ENCODE results near the gene MGP. TPM values are rescaled to one million over a fixed set of nuclear protein-coding genes. Genes with fewer than 3 reads are reported as not detected.

MGP gene
- polyA plus RNA-seq, 6 donors from 2014 or later, result 0.29 to 1.4 (median 0.57) TPM; not detected in 3

GRCh38 chr12:14915736-14916135 lies 30.1 kb upstream of the MGP start:
- no peaks in the 10 kb centered on the region for H3K27me3 Mint-ChIP-seq
- peaks cover 8 to 17% (median 9%) of the 10 kb centered on the region in 3 donors for H3K4me1 Mint-ChIP-seq
- H3K36me3 Mint-ChIP-seq, result peaks cover 57 to 72% of the 10 kb centered on the region in 2 donors
- no peaks in the 10 kb centered on the region for H3K9me3 Mint-ChIP-seq
- no peak overlapping the region for H3K27ac Mint-ChIP-seq
- DNase-seq (no peak), ATAC-seq (ENCODE audit: low read depth in 2 of 2) (no peak)
- H3K4me3 Mint-ChIP-seq, result no peak overlapping the region

- no peak for DNase-seq
- Mint-ChIP-seq H3K4me1 (peaks cover 4 to 7% (median 5%) of the 10 kb centered on the region in 3 donors), H3K36me3 (peaks cover 50 to 64% of the 10 kb centered on the region in 2 donors), H3K27ac (peak overlapping the region in 1 of 6 donors; percentile 78), H3K4me3 (no peak overlapping the region), H3K9me3 (peaks cover 0 to 1% (median 0%) of the 10 kb centered on the region in 7 donors), H3K27me3 (no peaks in the 10 kb centered on the region)
- no peak for ATAC-seq (ENCODE audit: low read depth in 2 of 2)
Measured at GRCh38 chr12:14913381-14913781, 27.7 kb upstream of the MGP start.

GRCh38 chr12:14911131-14911530 lies 25.5 kb upstream of the MGP start:
- ATAC-seq (ENCODE audit: low read depth in 2 of 2) (no peak), DNase-seq (no peak)
- peaks cover 0 to 4% (median 0%) of the 10 kb centered on the region in 7 donors for H3K9me3 Mint-ChIP-seq
- H3K4me3 Mint-ChIP-seq, result no peak overlapping the region
- no peaks in the 10 kb centered on the region for H3K27me3 Mint-ChIP-seq
- peak overlapping the region in 1 of 6 donors; percentile 12 for H3K27ac Mint-ChIP-seq
- H3K36me3 Mint-ChIP-seq, result peaks cover 41 to 55% of the 10 kb centered on the region in 2 donors
- H3K4me1 Mint-ChIP-seq, result peaks cover 4 to 7% (median 5%) of the 10 kb centered on the region in 3 donors

GRCh38 chr12:14910090-14910915 lies 24.6 kb upstream of the MGP start:
- ATAC-seq (ENCODE audit: low read depth in 2 of 2) (no peak), DNase-seq (no peak)
- Mint-ChIP-seq H3K36me3 (peaks cover 38 to 48% of the 10 kb centered on the region in 2 donors), H3K4me3 (no peak overlapping the region), H3K9me3 (peaks cover 0 to 4% (median 0%) of the 10 kb centered on the region in 7 donors), H3K27ac (peak overlapping the region in 1 of 6 donors; percentile 66), H3K27me3 (no peaks in the 10 kb centered on the region), H3K4me1 (peaks cover 5 to 10% (median 8%) of the 10 kb centered on the region in 3 donors)

- H3K9me3 Mint-ChIP-seq, result peaks cover 0 to 4% (median 0%) of the 10 kb centered on the region in 7 donors
- peaks cover 0 to 9% (median 5%) of the 10 kb centered on the region in 3 donors for H3K4me1 Mint-ChIP-seq
- DNase-seq, result no peak
- no peak for ATAC-seq (ENCODE audit: low read depth in 2 of 2)
- H3K27ac Mint-ChIP-seq, result no peak overlapping the region
- no peaks in the 10 kb centered on the region for H3K27me3 Mint-ChIP-seq
- H3K36me3 Mint-ChIP-seq, result peaks cover 20 to 25% of the 10 kb centered on the region in 2 donors
- no peak overlapping the region for H3K4me3 Mint-ChIP-seq
Measured at GRCh38 chr12:14907953-14908352, 22.3 kb upstream of the MGP start.

- Mint-ChIP-seq H3K27ac (no peak overlapping the region), H3K36me3 (peaks cover 13 to 20% of the 10 kb centered on the region in 2 donors), H3K9me3 (peaks cover 0 to 4% (median 0%) of the 10 kb centered on the region in 7 donors), H3K4me3 (no peak overlapping the region), H3K27me3 (no peaks in the 10 kb centered on the region), H3K4me1 (peaks cover 0 to 9% (median 5%) of the 10 kb centered on the region in 3 donors)
- DNase-seq (no peak), ATAC-seq (ENCODE audit: low read depth in 2 of 2) (no peak)
Measured at GRCh38 chr12:14906114-14906513, 20.5 kb upstream of the MGP start.

- ATAC-seq (ENCODE audit: low read depth in 2 of 2), result no peak
- peaks cover 0 to 9% (median 5%) of the 10 kb centered on the region in 3 donors for H3K4me1 Mint-ChIP-seq
- H3K27ac Mint-ChIP-seq, result peak overlapping the region in 1 of 6 donors; percentile 47
- H3K36me3 Mint-ChIP-seq, result peaks cover 11 to 15% of the 10 kb centered on the region in 2 donors
- H3K9me3 Mint-ChIP-seq, result peaks cover 0 to 4% (median 0%) of the 10 kb centered on the region in 7 donors
- H3K4me3 Mint-ChIP-seq, result no peak overlapping the region
- no peaks in the 10 kb centered on the region for H3K27me3 Mint-ChIP-seq
- DNase-seq, result no peak
Measured at GRCh38 chr12:14905269-14906004, 19.8 kb upstream of the MGP start.

GRCh38 chr12:14904854-14905253 lies 19.2 kb upstream of the MGP start:
- no peak for ATAC-seq (ENCODE audit: low read depth in 2 of 2)
- Mint-ChIP-seq H3K9me3 (peaks cover 0 to 4% (median 0%) of the 10 kb centered on the region in 7 donors), H3K27me3 (no peaks in the 10 kb centered on the region), H3K36me3 (peaks cover 13 to 14% of the 10 kb centered on the region in 2 donors), H3K27ac (peak overlapping the region in 1 of 6 donors; percentile 47), H3K4me3 (no peak overlapping the region), H3K4me1 (peaks cover 0 to 9% (median 5%) of the 10 kb centered on the region in 3 donors)
- no peak for DNase-seq

- Mint-ChIP-seq H3K9me3 (peaks cover 0 to 4% (median 0%) of the 10 kb centered on the region in 7 donors), H3K27me3 (no peaks in the 10 kb centered on the region), H3K4me3 (no peak overlapping the region), H3K4me1 (peaks cover 0 to 9% (median 5%) of the 10 kb centered on the region in 3 donors), H3K36me3 (peaks cover 10 to 11% of the 10 kb centered on the region in 2 donors), H3K27ac (no peak overlapping the region)
- ATAC-seq (ENCODE audit: low read depth in 2 of 2) (no peak), DNase-seq (no peak)
Measured at GRCh38 chr12:14903386-14904098, 17.9 kb upstream of the MGP start.

- DNase-seq, result no peak
- Mint-ChIP-seq H3K27me3 (no peaks in the 10 kb centered on the region), H3K4me1 (peaks cover 0 to 9% (median 5%) of the 10 kb centered on the region in 3 donors), H3K9me3 (no peaks in the 10 kb centered on the region), H3K36me3 (peaks cover under 1 to 10% of the 10 kb centered on the region in 2 donors), H3K4me3 (no peak overlapping the region), H3K27ac (no peak overlapping the region)
- no peak for ATAC-seq (ENCODE audit: low read depth in 2 of 2)
Measured at GRCh38 chr12:14902465-14902864, 16.8 kb upstream of the MGP start.

- Mint-ChIP-seq H3K27me3 (no peaks in the 10 kb centered on the region), H3K9me3 (no peaks in the 10 kb centered on the region), H3K4me1 (peaks cover 0 to 9% (median 5%) of the 10 kb centered on the region in 3 donors), H3K36me3 (peaks cover 0 to 7% of the 10 kb centered on the region in 2 donors), H3K27ac (no peak overlapping the region), H3K4me3 (no peak overlapping the region)
- no peak for DNase-seq
- ATAC-seq (ENCODE audit: low read depth in 2 of 2), result no peak
Measured at GRCh38 chr12:14901228-14901562, 15.5 kb upstream of the MGP start.

- no peak overlapping the region for H3K27ac Mint-ChIP-seq
Measured at GRCh38 chr12:14900521-14901227, 15.0 kb upstream of the MGP start.

More at GRCh38 chr12:14900521-14901227, 15.0 kb upstream of the MGP start:
- ATAC-seq (ENCODE audit: low read depth in 2 of 2), result no peak
- DNase-seq, result no peak
- Mint-ChIP-seq H3K4me3 (no peak overlapping the region), H3K9me3 (no peaks in the 10 kb centered on the region), H3K27me3 (no peaks in the 10 kb centered on the region), H3K4me1 (peaks cover 0 to 9% (median 5%) of the 10 kb centered on the region in 3 donors), H3K36me3 (peaks cover 0 to 7% of the 10 kb centered on the region in 2 donors)
